HUES48 (cell line): ENCODE data around the gene RPL27A.

Experiments used
- H3K27ac ChIP-seq: one replicate; pipeline ENCODE4 v1.7.0; 2013; ENCODE audit warnings: low read depth, low read length, inconsistent platforms
- H3K27me3 ChIP-seq: 2 replicates; pipeline ENCODE4 v1.6.1; 2013; ENCODE audit warnings: mild to moderate bottlenecking, low read length; ENCODE audit not compliant: control insufficient read depth, insufficient read depth
- H3K36me3 ChIP-seq: 2 replicates; pipeline ENCODE4 v1.6.1; 2013; ENCODE audit warnings: low read length; ENCODE audit not compliant: control insufficient read depth, insufficient read depth
- H3K4me1 ChIP-seq: 2 replicates; pipeline ENCODE4 v1.6.1; 2013; ENCODE audit warnings: mild to moderate bottlenecking, low read length; ENCODE audit not compliant: control insufficient read depth, insufficient read depth
- H3K4me3 ChIP-seq: 2 replicates; pipeline ENCODE4 v1.5.1; 2013; ENCODE audit warnings: mild to moderate bottlenecking, low read depth, low read length
- H3K9ac ChIP-seq: 2 replicates; pipeline ENCODE4 v1.6.1; 2013; ENCODE audit warnings: mild to moderate bottlenecking, low read depth, low read length, moderate library complexity
- H3K9me3 ChIP-seq: 2 replicates; pipeline ENCODE4 v1.6.1; 2013; ENCODE audit warnings: low read length; ENCODE audit not compliant: control insufficient read depth, insufficient read depth

RPL27A gene

GRCh38 chr11:8720868-8721608, 38.4 kb downstream of the RPL27A start:
- H3K27ac ChIP-seq: peak overlapping the region; percentile 42

GRCh38 chr11:8721609-8722500, 39.3 kb downstream of the RPL27A start:
- H3K4me3 ChIP-seq: no peak overlapping the region
- no peaks in the 10 kb centered on the region for H3K27me3 ChIP-seq
- no peak overlapping the region for H3K9ac ChIP-seq
- H3K36me3 ChIP-seq: peaks cover 5% of the 10 kb centered on the region; the same call in 1 of the 2 replicates
- H3K27ac ChIP-seq: peak overlapping the region; percentile 42
- H3K9me3 ChIP-seq: no peaks in the 10 kb centered on the region
- H3K4me1 ChIP-seq: peaks cover 36% of the 10 kb centered on the region

More at GRCh38 chr11:8720868-8721608, 38.4 kb downstream of the RPL27A start:
- peaks cover 5% of the 10 kb centered on the region; the same call in 1 of the 2 replicates for H3K36me3 ChIP-seq
- H3K4me1 ChIP-seq: peaks cover 36% of the 10 kb centered on the region
- no peak overlapping the region for H3K9ac ChIP-seq
- no peaks in the 10 kb centered on the region for H3K9me3 ChIP-seq
- no peaks in the 10 kb centered on the region for H3K27me3 ChIP-seq
- no peak overlapping the region for H3K4me3 ChIP-seq

GRCh38 chr11:8722809-8723208, 40.2 kb downstream of the RPL27A start:
- Histone ChIP-seq H3K9me3 (no peaks in the 10 kb centered on the region), H3K27ac (no peak overlapping the region), H3K4me3 (no peak overlapping the region), H3K36me3 (no peaks in the 10 kb centered on the region), H3K27me3 (no peaks in the 10 kb centered on the region), H3K9ac (no peak overlapping the region), H3K4me1 (peaks cover 32% of the 10 kb centered on the region)

- Histone ChIP-seq H3K4me1 (peaks cover 25% of the 10 kb centered on the region), H3K4me3 (no peak overlapping the region), H3K9me3 (no peaks in the 10 kb centered on the region), H3K36me3 (no peaks in the 10 kb centered on the region), H3K9ac (no peak overlapping the region), H3K27ac (peak overlapping the region; percentile 11), H3K27me3 (no peaks in the 10 kb centered on the region)
Measured at GRCh38 chr11:8723711-8724110, 41.1 kb downstream of the RPL27A start.

- Histone ChIP-seq H3K36me3 (no peaks in the 10 kb centered on the region), H3K27ac (no peak overlapping the region), H3K4me3 (no peak overlapping the region), H3K27me3 (no peaks in the 10 kb centered on the region), H3K9me3 (no peaks in the 10 kb centered on the region), H3K9ac (no peak overlapping the region), H3K4me1 (peaks cover 18% of the 10 kb centered on the region)
Measured at GRCh38 chr11:8724682-8725081, 42.1 kb downstream of the RPL27A start.

- H3K27ac ChIP-seq: no peak overlapping the region
- no peaks in the 10 kb centered on the region for H3K9me3 ChIP-seq
- no peak overlapping the region for H3K9ac ChIP-seq
- H3K27me3 ChIP-seq: no peaks in the 10 kb centered on the region
- H3K4me3 ChIP-seq: no peak overlapping the region
- peaks cover 10% of the 10 kb centered on the region; the same call in 1 of the 2 replicates for H3K4me1 ChIP-seq
- no peaks in the 10 kb centered on the region for H3K36me3 ChIP-seq
Measured at GRCh38 chr11:8726395-8726794, 43.8 kb downstream of the RPL27A start.

GRCh38 chr11:8728563-8728962, 46.0 kb downstream of the RPL27A start:
- Histone ChIP-seq H3K9me3 (no peaks in the 10 kb centered on the region), H3K4me3 (no peak overlapping the region), H3K36me3 (no peaks in the 10 kb centered on the region)

GRCh38 chr11:8729067-8729466, 46.5 kb downstream of the RPL27A start:
- Histone ChIP-seq H3K4me1 (no peaks in the 10 kb centered on the region), H3K27me3 (no peaks in the 10 kb centered on the region), H3K9ac (no peak overlapping the region), H3K36me3 (no peaks in the 10 kb centered on the region), H3K4me3 (no peak overlapping the region), H3K9me3 (no peaks in the 10 kb centered on the region), H3K27ac (no peak overlapping the region)

More at GRCh38 chr11:8728563-8728962, 46.0 kb downstream of the RPL27A start:
- Histone ChIP-seq H3K27ac (no peak overlapping the region), H3K9ac (no peak overlapping the region), H3K4me1 (no peaks in the 10 kb centered on the region), H3K27me3 (no peaks in the 10 kb centered on the region)

- no peak overlapping the region for H3K9ac ChIP-seq
- no peak overlapping the region for H3K27ac ChIP-seq
- no peaks in the 10 kb centered on the region for H3K4me1 ChIP-seq
- H3K27me3 ChIP-seq: no peaks in the 10 kb centered on the region
- no peak overlapping the region for H3K4me3 ChIP-seq
- H3K36me3 ChIP-seq: no peaks in the 10 kb centered on the region
- no peaks in the 10 kb centered on the region for H3K9me3 ChIP-seq
Measured at GRCh38 chr11:8729837-8730696, 47.5 kb downstream of the RPL27A start.

- H3K4me1 ChIP-seq: peaks cover 2% of the 10 kb centered on the region; the same call in 1 of the 2 replicates
- H3K9ac ChIP-seq: no peak overlapping the region
- no peak overlapping the region for H3K27ac ChIP-seq
- no peaks in the 10 kb centered on the region for H3K27me3 ChIP-seq
- H3K9me3 ChIP-seq: no peaks in the 10 kb centered on the region
- H3K4me3 ChIP-seq: no peak overlapping the region
- no peaks in the 10 kb centered on the region for H3K36me3 ChIP-seq
Measured at GRCh38 chr11:8730697-8731020, 48.1 kb downstream of the RPL27A start.
